HG02840 (cell line): ENCODE measurements around the gene ERC2.

Experiments
- ATAC-seq: cut with Tn5 transposase; IDR thresholded peaks from one replicate; pipeline ENCODE4 v1.9.1; 2021; ENCODE audit warnings: mild to moderate bottlenecking, moderate library complexity, moderate number of reproducible peaks; ENCODE audit not compliant: unreplicated experiment, low FRiP score

The ERC2 gene

DNA sequence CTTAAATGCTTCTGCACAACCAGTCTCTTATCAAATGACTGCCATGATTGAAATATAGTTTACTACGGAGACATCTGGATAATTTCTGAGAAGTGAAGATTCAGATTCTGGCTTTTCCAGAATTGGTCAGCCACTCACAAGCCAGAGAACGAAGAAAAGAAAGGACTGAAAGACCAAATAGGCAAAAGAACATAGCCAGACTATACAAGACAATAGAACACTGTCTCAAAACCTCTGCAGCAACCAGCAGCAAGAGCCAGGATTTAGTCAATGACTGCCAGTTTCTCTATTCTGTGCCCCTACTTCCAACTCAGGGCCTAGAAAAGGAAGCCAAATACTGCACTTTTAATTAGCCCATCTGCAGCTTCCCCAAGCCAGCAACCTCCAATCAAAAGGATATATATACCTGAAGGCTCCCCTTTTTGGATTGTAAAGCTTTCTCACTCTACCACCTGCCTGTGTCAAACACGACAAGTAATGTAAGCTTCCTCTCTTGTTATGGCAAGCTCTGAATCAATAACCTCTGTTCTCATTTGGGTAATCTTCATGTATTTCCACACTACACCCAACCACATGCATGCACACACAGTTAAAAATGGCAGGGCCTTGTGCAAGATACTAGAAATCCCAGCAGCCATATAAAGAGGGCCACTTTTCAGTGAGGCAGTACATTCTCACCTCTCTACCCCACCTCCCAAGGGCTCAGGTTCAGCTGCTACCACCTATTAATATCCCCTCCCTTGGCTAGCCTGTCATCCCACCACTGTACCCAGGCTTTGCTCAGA is 97.1 kb downstream of the ERC2 start:
- no peak for ATAC-seq

DNA sequence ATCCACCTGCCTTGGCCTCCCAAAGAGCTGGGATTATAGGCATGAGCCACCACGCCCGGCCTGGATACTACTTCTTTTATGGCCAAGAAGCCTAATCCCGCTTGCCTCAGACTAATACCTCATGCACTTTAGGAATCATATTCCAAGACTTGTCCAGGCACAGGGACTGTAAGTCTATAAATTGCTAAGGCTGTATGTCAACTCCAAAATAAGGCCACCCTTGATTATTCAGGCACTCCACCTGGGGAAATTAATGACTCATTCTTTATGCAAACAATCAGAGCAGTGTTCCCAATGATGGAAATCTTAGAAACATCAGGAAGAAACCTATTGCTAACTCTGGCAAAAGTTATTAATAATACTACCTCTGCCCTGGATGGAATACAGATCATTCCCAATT is 98.4 kb downstream of the ERC2 start:
- ATAC-seq: no peak

DNA sequence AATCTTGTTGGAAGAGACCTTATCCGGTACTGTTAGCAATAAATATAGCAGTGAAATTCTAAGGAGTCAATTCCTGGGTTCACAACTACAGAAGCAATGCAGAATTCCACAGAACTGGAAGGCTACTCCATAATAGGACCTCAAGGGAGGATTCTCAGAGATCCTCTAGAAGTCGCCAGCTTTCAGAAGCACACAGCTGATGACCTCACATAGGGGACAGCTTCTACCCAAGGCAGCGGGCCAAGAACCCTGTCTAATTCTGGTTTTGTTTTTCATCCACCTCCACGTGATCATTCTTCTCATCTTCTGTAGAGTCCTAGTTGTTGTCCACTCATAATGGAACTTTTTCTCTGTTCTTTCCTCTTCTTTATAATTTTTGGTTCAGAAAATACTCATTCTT is 99.4 kb downstream of the ERC2 start:
- ATAC-seq: no peak

DNA sequence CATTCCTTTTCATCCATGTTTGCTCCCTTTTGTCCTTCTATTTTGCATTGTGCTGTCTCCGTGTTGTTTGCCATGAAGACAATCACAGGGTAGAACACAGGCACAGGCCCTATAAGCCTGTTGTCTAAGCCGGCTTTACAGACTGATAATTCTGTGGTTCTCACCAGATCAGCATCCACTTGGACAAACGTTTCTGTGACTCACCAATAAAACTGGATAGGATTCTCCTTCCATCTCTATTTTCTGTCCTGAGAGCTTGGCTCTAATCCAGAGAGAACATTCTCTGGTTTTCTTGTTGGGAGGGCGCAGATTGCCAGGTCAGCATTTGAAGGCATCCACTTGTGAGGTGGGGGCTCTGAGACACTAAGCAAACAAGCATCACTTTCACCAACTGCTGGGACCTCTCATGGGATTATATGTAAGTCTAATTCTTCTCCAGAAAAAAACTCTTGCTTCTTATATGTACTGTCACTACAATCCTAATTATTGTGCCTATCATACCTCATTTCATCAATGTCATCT is 101.6 kb downstream of the ERC2 start:
- no peak for ATAC-seq

DNA sequence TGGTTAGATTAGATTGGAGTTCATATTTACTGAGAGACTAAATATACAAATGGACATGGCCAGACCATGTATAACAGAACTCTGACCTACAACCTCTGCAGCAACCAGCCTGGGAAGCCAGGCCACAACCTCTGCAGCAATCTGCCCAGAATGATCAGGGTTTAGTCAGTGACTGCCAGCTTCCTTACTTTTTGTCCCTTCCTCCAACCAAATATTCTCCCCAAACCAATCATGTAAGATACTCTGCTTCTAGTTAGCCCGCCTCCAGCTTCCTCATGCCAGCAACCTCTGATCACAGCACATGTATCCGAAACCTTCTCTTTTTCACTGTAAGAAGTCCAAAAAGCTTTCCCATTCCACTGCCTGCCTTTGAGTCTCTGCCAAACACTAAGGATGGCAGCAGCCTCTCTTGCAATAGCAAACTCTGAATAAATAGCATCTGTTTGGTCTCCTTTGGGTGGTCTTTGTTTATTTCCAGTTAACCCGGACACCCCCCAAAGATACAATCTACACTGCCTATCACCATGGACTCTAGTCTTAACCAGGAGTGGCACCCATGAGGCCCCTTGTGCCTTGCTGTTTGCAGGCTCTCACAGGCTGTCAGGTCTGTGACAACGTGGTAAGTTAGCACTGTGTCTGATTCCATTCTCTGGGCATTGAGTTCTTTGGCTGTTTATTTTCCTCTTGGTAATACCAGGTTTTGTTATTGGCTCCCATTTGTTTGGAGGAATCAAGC is 102.2 kb downstream of the ERC2 start:
- no peak for ATAC-seq

DNA sequence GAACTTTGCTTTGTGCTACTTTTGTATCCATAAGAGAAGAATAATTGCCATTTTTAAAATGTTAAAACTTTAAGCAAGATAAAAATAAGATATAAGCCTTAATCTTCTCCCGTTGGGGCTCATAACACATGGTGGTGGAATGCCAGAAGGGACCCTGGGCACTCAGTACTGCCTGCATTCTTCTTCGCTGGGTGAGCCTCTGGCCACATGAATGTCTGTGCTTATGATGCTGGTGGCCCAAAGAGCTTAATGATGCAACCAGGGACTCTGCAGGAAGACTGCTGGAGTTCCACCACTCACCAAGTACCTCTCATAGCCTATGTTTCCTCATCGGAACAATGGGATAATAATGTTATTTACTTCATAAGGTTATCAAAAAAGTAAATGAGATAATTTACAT is 103.6 kb downstream of the ERC2 start:
- no peak for ATAC-seq

DNA sequence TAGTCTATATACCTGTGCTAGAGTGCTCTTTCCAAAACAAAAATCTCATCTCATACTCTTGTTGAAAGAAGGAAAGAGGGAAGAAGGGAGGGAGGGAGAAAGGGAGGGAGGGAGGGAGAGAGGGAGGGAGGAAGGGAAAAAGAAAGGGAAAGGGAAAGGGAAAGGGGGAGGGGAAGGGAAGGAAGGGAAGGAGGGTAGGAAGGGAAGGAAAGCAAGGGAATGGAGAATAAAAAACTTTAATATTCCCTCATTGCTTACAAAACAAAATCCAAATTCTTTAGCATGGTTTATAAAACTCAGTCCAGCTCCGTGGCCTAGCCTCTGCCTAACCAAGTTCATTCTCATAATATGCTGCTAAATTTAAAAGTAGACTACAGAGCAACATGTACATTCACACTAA is 104.5 kb downstream of the ERC2 start:
- no peak for ATAC-seq

DNA sequence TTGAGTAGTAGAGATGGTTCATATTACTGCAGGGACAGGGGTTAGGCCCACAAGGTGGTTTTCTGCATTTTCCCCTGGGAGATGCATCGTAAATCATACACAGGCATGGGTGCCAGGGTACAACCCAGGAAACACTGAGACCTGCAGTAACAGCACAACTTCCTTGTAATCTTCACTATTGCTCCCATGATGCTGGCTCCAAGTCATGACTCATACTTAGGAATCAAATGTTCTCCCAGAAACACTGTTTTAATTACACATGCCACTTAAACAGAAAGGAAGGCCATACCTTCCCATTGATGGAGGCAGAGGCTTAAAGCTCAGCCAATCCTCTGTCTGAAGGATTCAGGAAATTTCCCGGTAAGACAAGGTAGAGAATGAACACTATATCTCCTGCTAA is 106.5 kb downstream of the ERC2 start:
- ATAC-seq: no peak

DNA sequence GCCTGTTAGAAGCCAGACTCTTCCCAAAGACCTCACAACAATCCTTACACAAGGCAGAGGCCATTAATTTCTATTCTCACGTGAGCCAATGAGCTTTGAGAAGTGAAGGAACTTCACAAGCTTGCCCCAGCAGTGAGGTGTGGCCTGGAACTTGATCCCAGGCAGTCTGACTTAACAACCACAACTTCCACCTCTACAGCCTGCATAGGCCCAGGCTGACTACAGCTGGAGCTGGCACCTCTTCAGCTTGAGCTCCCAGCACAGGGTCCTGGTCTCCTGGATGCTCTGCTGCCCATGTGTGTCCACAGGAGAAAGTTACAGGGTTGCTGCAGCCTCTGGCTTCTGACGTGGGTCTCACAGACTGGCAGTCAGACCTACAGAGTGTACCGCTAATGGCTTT is 111.0 kb downstream of the ERC2 start:
- ATAC-seq: no peak

DNA sequence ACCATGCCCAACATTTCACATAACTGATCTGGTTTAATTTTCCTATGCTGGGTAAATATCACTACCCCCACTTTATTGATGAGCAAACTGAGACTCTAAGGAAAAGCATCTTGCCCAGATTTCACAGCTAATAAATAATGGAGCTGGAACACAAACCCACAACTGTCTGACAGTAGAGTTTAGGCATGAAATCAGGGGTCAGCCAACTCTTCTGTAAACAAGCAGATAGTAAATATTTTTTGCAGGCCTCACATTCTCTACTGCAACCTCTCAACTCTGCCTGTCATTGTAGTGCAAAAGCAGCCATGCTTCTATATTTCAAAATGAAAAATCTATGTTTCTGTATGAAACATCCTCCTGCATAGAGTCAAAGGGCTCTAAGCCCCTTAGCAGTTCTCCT is 111.5 kb downstream of the ERC2 start:
- ATAC-seq: no peak

DNA sequence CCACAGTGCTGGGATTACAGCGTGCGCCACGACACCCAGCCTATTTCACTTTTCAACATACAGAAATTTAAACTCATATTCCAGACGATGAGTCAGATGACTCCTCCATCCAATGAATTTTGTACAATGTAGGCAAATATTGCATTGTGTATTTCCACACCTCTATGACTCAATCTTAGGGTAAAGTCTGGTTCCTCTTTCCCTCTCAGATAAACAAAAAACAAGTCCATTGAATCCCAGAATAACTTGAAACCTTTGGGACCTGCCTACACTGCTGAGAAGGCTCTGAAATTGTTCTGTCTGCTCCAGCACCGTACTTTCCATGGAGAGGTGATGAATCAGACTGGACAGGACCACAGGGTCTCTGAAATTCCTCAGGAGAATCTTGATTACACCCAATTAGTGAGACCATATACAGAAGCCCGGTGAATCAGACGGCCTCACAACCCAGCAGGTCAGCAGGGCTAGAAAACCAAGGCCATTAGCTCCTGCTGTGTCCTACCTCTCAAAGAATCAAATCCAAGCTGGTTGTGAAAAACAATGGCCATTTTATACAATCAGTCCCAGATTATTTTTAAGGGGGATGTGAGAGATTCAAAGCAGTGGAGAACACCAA is 112.6 kb downstream of the ERC2 start:
- ATAC-seq: no peak

DNA sequence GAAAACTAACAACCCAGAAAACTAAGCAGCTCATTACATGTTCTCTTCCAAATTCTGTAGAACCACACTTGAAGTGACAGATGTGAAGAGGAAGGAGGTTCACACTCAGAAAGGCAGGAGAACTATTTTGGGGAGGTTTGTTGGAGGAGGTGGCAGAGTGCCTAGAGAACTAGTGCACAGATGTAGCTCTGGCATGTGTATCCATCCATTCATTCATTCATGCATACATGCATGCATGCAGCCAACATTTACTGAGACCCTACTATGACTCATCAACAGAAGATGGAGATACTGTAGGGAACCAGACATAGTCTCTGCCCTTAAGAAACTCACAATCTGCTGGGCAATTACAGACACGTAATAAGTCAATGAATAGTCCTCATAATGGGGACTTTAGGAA is 116.7 kb downstream of the ERC2 start:
- ATAC-seq: no peak

DNA sequence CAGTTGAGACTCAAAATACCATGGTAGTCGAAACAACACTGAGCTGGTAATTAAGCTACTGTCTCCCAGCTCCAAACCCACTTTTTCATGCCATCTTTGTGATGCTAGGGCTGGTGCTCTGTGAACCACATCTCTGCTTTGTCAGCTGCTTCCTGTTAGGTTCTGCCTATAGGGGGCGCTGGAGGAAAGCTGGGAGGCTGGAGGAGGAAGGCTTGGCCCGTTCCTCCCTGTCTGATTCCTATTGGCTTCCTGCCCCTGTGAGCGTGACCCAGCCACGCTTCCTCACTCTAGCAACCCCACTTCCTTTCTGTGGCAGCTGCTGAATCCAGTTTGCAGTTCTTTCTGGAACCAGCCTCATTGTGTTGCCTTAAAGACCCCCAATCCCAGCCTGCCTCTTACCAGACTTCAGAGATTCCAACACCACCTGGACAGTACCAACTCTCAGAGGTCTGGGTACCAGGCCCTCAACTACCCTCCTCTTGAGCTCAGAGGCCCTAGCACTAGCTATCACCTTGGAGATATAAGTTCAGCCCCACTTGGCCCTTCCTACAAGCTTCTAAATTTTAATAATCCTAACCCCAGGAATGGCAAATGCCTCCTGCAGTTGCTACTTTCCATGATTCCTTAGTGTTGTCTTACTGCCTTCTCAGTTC is 120.9 kb downstream of the ERC2 start:
- ATAC-seq: no peak

DNA sequence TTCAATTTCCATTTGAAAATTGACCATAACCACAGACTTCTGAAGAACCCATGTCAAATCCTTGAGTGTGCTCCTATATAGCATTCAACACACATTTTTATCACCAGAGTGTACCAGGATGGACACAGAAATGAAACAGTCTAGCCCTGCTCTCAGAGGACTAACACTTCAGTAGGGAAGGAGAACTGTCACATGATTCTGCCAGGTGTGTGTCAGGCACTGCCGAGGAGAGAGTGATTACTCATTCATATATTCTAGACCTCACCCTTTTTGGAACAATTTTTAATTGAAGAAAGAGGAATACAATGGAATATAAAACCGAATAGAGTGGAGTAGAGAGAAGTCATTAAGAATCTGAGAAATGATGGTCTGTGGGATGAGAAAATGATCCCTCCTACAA is 125.8 kb downstream of the ERC2 start:
- no peak for ATAC-seq

DNA sequence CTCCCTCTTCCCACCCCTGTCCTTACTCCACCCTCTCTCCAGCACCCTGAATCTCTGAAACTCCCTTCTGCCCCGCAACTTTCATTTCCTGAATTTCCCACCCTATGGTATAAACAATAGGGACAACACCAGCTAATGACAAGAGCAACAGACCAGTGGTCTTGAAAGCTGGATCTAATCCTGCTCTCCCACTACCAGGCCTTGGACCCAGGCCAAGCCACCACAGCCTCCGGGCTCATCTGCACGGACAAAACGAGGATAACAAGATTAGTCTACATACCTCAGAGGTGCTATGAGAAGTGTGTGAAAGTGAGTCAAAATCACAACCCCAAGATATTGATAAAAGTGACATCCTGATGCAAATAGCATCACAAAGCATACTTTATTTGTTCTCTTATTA is 128.6 kb downstream of the ERC2 start:
- no peak for ATAC-seq

DNA sequence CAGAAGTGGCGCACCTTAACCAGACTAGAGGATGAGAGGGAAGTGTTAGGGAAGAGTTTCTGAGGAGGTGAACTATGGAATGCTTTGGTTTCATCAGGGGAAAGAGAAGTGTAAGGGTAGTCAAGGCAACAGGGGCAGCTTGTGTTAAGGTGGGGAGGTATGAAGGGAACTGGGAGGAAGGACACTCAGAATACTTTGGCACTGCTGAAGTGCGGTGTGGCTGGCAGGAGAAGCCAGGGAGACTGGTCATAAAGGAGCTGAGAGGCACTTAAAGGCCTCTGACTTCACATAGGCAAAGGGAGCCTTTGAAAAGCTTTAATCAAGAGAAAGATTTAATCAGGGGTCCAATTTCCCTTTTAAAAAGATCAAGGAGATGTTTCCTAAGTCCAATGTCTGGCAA is 129.0 kb downstream of the ERC2 start:
- no peak for ATAC-seq

DNA sequence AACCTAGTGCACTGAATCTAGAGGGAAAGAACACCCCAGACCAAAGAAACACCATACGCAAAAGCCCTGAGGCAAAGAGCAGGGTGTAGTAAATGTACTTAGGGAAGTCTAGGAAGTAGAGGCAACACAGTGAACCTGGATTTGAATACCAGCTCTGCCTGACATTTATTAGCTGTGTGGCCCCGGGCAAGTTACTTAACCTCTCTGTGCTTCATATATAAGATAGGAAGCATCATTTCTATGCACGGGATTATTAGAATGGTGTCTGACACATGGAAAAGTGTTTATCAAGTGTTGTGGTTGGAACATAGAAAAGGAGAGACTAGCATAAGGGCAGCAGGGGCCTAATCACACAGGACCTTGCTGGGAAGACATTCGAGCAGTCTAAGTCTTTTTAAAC is 132.2 kb downstream of the ERC2 start:
- ATAC-seq: no peak

DNA sequence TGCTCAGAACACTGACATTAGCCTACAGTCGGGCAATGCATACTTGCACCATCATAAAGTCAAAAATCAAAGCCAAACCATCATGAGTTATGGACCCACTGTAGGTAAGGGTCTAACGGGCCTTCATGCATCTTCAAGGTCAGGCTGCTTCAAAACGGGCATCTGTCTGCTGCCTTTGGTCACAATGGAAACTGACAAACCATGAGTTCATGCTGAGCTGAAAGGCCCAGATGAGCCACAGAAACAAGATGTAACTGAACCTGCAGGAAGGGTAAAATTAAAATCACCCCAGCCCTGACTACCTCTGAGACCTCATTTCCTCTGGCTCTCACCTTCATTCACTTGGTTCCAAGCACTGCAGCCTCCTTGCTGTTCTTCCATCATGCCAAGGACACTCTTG is 143.8 kb downstream of the ERC2 start:
- no peak for ATAC-seq

DNA sequence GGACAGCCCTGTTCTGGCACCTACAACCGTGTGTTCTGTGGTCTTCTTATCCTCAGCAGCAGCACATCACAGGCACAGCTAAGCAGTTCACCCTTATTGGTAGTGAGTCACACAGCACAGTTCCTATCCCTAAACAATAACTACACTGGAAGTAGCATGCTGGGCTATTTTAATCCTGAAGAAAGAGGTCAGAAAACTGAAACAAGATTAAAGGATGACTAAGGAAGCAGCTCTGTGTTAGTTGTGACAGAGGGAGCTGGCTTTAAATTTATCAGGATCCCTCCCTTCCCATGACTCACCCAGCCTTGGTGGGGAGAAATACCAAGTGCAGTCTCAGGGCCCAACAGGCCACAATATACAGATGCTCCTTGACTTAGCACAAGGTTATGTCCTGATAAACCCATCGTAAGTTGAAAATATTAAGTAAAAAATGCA is 144.3 kb downstream of the ERC2 start:
- ATAC-seq: no peak

DNA sequence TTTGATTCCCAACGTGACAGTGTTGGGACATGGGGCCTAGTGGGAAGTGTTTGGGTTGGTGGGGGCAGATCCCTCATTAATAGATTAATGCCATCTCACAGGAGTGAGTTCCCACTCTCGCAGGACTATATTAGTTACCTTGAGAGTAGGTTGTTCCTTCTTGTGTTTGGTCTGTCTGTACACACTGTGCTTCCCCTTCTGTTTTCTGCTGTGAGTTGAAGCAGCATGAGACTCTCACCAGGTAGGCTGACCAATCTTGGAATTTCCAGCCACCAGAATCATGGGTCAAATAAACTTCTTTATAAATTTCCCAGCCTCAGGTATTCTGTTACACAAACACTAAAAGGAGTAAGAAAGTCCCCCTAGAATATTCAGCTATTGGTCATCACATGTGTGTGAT is 145.4 kb downstream of the ERC2 start:
- ATAC-seq: no peak

DNA sequence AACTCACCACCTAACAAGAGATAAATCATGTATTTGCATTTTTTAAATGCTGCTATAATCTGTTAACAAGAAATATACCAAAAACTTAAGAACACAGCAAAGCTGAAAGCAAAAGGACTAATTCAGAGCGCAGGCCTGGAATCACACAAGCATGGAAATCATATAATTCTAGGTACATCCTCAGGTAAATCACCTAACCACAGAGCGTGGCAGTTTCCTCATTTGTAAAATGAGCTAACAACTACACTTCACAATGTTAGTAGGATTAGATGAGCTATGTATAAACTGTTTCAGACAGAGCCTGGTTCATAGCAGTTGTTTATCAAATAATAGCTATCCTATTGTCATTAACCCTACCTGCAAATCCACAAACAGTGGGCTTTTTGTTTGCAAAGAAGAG is 146.4 kb downstream of the ERC2 start:
- ATAC-seq: no peak
